SK-N-SH treated with all-trans-retinoic acid at 6 μM for 48 hours (cell line): Measurements from ENCODE around the gene C20orf144.

Source experiments
- ATAC-seq: fragments of 200-7000 bp; cut with Tn5 transposase; 3 replicates; pipeline ENCODE4 v1.9.1; 2020; ENCODE audit warnings: mild to moderate bottlenecking, moderate library complexity
- ARNTL ChIP-seq: fragments of 450-650 bp; formaldehyde crosslinking; IDR thresholded peaks from 2 replicates; pipeline ENCODE4 v1.5.0; 2020; ENCODE audit warnings: low read depth, mild to moderate bottlenecking, moderate library complexity, borderline replicate concordance
- BACH2 ChIP-seq: fragments of 250-450 bp; sonication (Bioruptor Pico); IDR thresholded peaks from 2 replicates; pipeline ENCODE4 v1.9.0; 2021; ENCODE audit warnings: mild to moderate bottlenecking, borderline replicate concordance
- CSDC2 ChIP-seq: fragments of 250-450 bp; sonication (Bioruptor Pico); IDR thresholded peaks from 2 replicates; pipeline ENCODE4 v1.5.0; 2020; ENCODE audit warnings: mild to moderate bottlenecking, moderate library complexity
- CSRNP3 ChIP-seq: fragments of 250-450 bp; sonication (Bioruptor Pico); IDR thresholded peaks from 2 replicates; pipeline ENCODE4 v1.5.1; 2021; ENCODE audit warnings: mild to moderate bottlenecking, moderate library complexity
- GLIS3 ChIP-seq: fragments of 250-450 bp; sonication (Bioruptor Pico); IDR thresholded peaks from 2 replicates; pipeline ENCODE4 v1.5.0; 2020; ENCODE audit warnings: mild to moderate bottlenecking, moderate library complexity
- ISL1 ChIP-seq: fragments of 250-450 bp; sonication (Bioruptor Pico); IDR thresholded peaks from 2 replicates; pipeline ENCODE4 v2.1.2; 2022; ENCODE audit warnings: mild to moderate bottlenecking, moderate library complexity
- OSR1 ChIP-seq: fragments of 250-450 bp; sonication (Bioruptor Pico); IDR thresholded peaks from 2 replicates; pipeline ENCODE4 v1.8.0; 2022; ENCODE audit warnings: moderate library complexity, mild to moderate bottlenecking, inconsistent platforms
- POU6F1 ChIP-seq: fragments of 250-450 bp; sonication (Bioruptor Pico); IDR thresholded peaks from 2 replicates; pipeline ENCODE4 v1.8.0; 2021; ENCODE audit warnings: low read depth, mild to moderate bottlenecking, moderate library complexity, borderline replicate concordance
- PPARA ChIP-seq: fragments of 250-450 bp; sonication (Bioruptor Pico); IDR thresholded peaks from 2 replicates; pipeline ENCODE4 v1.5.0; 2020; ENCODE audit warnings: mild to moderate bottlenecking, borderline replicate concordance
- RARB ChIP-seq: fragments of 250-450 bp; sonication (Bioruptor Pico); IDR thresholded peaks from 2 replicates; pipeline ENCODE4 v1.8.0; 2021; ENCODE audit warnings: mild to moderate bottlenecking, moderate library complexity
- SNAI2 ChIP-seq: fragments of 250-450 bp; sonication (Bioruptor Pico); IDR thresholded peaks from 2 replicates; pipeline ENCODE4 v1.5.0; 2020; ENCODE audit warnings: mild to moderate bottlenecking, moderate library complexity
- TCF4 ChIP-seq: fragments of 250-450 bp; sonication (Bioruptor Pico); IDR thresholded peaks from 2 replicates; pipeline ENCODE4 v1.8.0; 2021; ENCODE audit warnings: mild to moderate bottlenecking, moderate library complexity, borderline replicate concordance
- TOX ChIP-seq: fragments of 250-450 bp; sonication (Bioruptor Pico); IDR thresholded peaks from 2 replicates; pipeline ENCODE4 v1.8.0; 2021; ENCODE audit warnings: mild to moderate bottlenecking, moderate library complexity, borderline replicate concordance
- TSHZ2 ChIP-seq: fragments of 250-450 bp; sonication (Bioruptor Pico); IDR thresholded peaks from 2 replicates; pipeline ENCODE4 v1.5.0; 2020; ENCODE audit warnings: mild to moderate bottlenecking, moderate library complexity
- ZC3H10 ChIP-seq: fragments of 250-450 bp; sonication (Bioruptor Pico); IDR thresholded peaks from 2 replicates; pipeline ENCODE4 v1.5.1; 2021; ENCODE audit warnings: mild to moderate bottlenecking, moderate library complexity
- ZNF565 ChIP-seq: fragments of 450-650 bp; formaldehyde crosslinking; conservative IDR thresholded peaks from 2 replicates; pipeline ENCODE4 v1.5.0; 2020; ENCODE audit warnings: low read depth, mild to moderate bottlenecking, moderate library complexity
- ZNF8 ChIP-seq: fragments of 450-650 bp; formaldehyde crosslinking; IDR thresholded peaks from 2 replicates; pipeline ENCODE4 v1.5.0; 2020; ENCODE audit warnings: mild to moderate bottlenecking, moderate library complexity

The C20orf144 gene

GRCh38 chr20:33660685-33661058 is 1.5 kb upstream of the C20orf144 start:
- no peak for ATAC-seq
- no peak for TF ChIP-seq ISL1
- TF ChIP-seq CSRNP3 (CRISPR knock-in tag): no peak
- TF ChIP-seq ZNF8: no peak
- no peak for TF ChIP-seq ZC3H10 (CRISPR knock-in tag)
- no peak for TF ChIP-seq PPARA (CRISPR knock-in tag)
- no peak for TF ChIP-seq OSR1 (CRISPR knock-in tag)
- TF ChIP-seq BACH2: no peak
- TF ChIP-seq GLIS3 (CRISPR knock-in tag): no peak

- peak; percentile 82 for ATAC-seq
- TF ChIP-seq RARB (no peak), TSHZ2 (CRISPR knock-in tag) (0 out of 2 replicates have a peak, but pooled peaks have one; percentile 22)
Measured at GRCh38 chr20:33663161-33664084, 1.3 kb downstream of the C20orf144 start.

GRCh38 chr20:33664085-33664761 is 2.1 kb downstream of the C20orf144 start:
- no peak for ATAC-seq

GRCh38 chr20:33664762-33665144 is 2.6 kb downstream of the C20orf144 start:
- no peak for ATAC-seq
- no peak for TF ChIP-seq TOX (CRISPR knock-in tag)
- no peak for TF ChIP-seq ARNTL (CRISPR knock-in tag)
- TF ChIP-seq POU6F1 (CRISPR knock-in tag): no peak
- no peak for TF ChIP-seq PPARA (CRISPR knock-in tag)
- no peak for TF ChIP-seq TSHZ2 (CRISPR knock-in tag)
- TF ChIP-seq SNAI2 (CRISPR knock-in tag): no peak
- TF ChIP-seq, all 23 proteins: peak for 0

More at GRCh38 chr20:33664085-33664761, 2.1 kb downstream of the C20orf144 start:
- TF ChIP-seq TCF4 (no peak), CSRNP3 (CRISPR knock-in tag) (no peak), BACH2 (no peak), CSDC2 (CRISPR knock-in tag) (no peak), ZNF565 (no peak), POU6F1 (CRISPR knock-in tag) (no peak), ZC3H10 (CRISPR knock-in tag) (no peak)
